Hematopoietic multipotent progenitor cell (in vitro differentiated cells): ENCODE results near the gene LMX1B. TPM values are rescaled to one million over a fixed set of nuclear protein-coding genes. Genes with fewer than 3 reads are reported as not detected.
"Not testable (repeated sequence)": the region's sequence is repeated elsewhere in the genome, so short reads cannot be mapped to it uniquely, and the experiment has no call there.

Experiments
- DNase-seq, 3 donors: peaks; one replicate each; pipeline ENCODE4 v3.0.0-alpha.2; 2011 to 2015; ENCODE audit warnings: low read depth in 2 of 3, low spot score in 2 of 3
- total RNA-seq: library from RNA; depleted of rRNA; stranded (reverse); fragments of >200 nt; gene quantifications from one replicate; pipeline ENCODE4 v1.2.3, GENCODE V29; 2012

LMX1B gene
- total RNA-seq, 1 donor = under 0.01 TPM

DNA sequence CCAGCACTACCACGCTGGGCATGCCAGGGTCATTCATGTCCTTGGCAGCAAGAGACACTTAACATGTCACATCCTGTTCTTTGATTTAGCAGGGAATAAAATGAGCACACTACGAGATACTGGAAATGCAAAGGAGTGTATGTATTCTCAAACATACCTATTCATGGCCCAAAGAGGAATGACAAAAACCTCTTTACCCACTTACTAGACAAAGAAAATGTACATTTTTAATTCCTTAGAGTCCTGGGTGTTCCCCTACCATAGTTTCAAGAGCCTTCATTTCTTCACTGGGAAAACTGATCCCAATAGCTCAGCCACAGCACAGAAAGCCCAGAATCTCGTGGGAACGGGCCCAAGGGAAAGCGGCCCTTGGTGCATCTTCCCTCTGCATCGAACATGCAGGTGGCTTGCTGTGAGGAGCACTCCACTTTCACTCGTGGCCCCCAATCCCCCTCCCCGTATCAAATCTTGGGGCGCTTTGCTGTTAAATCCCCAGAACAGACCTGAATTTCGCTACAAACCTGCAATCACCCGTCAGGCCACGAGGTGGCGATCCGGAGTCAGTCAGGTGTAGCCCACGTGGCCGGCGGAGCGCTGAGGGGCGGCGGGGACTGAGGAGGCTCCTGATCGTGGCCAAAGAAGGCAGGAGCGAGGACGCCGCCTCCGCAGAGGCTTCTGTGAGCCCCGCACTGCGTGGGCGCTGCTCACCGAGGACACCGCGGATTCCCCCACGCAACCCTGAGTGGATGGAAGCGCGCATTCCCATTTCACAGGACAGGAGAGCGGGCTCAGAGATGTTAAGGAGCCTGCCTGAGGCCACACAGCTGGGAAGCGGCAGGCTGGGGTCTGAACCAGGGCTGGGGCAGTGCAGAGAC lies 91.4 kb downstream of the LMX1B start:
- DNase-seq = peak; percentile 77 to 90 (median 78)

DNA sequence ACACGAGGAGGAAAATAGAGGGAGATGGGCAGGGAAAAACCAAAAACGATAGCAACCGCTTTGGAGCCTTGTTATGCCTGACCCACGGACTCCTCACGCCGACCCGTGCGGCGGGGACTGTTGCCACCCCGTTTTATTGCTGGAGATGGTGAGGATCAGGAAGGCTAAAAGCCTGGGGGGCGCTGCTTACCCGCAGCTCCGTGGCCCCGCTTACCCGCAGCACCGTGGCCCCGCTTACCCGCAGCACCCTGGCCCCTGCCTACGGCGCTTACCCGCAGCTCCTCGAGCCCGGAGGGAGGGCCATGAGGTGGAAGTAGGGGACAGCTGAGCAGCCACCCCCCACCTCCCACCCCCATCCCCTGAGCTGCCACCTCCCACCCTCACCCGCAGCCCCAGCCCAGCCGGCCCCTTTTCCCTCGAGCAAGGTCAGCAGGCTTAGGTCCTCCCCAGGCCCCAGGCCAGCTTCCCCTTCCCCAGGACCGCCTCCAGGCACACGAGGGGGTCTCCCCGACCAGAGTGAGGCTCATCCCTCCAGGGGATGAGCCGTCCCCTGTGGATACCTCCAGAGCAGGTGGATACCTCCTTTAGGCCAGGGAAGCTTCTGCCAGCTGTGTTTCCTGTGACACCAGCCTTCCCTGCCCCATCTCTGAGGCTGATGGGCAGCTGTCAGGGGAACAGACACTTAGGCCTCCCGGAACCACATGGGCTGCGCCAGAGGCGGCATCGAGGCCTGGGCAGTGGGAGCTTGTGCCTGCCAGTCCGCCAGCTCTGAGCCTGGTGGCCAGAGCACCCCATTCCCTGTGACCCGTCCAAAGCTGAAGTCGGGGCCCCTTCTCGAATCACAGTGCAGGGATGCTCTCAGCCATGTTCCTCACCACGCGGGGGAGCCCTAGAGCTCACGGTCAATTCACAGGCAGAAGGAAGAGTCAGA lies 92.3 kb downstream of the LMX1B start:
- peak in 2 of 3 donors; percentile 75 to 78 for DNase-seq

DNA sequence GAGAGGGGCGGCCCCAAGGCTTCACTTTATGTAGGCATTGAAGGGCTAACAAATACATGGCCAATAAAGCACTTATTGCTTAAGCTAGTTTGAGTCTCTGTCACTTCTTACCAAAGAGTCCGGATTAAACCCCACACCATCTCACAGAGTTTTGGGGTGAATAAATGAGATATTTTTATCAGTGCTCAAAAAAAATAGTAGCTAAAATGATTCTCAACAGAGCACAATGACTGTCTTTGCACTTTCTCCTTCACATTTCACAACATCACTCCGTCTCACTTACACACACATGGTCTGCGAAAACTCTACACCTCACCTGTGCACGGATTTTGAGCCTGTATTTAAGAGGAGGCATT lies 92.9 kb downstream of the LMX1B start:
- DNase-seq = no peak

DNA sequence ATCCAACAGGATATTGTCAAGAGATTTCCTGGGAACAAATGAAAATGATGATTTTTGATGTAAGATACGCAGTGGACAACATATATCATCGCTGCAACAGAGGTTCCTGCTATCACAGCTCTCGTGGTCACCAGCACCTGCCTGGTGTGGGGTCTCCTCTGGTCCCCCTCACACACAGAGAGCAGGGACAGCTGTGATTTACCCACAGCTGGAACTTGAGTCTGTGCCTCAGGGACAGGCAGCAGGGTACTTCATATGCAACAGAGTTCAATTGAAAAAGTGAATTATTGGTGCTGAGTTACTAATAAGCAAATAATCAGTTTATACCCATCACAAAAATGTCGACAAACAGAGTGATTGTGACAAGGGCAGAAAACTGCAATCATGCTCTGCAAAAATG lies 93.4 kb downstream of the LMX1B start:
- DNase-seq = no peak

GRCh38 chr9:126707712-126708111 lies 94.0 kb downstream of the LMX1B start:
- not testable (repeated sequence) for DNase-seq

DNA sequence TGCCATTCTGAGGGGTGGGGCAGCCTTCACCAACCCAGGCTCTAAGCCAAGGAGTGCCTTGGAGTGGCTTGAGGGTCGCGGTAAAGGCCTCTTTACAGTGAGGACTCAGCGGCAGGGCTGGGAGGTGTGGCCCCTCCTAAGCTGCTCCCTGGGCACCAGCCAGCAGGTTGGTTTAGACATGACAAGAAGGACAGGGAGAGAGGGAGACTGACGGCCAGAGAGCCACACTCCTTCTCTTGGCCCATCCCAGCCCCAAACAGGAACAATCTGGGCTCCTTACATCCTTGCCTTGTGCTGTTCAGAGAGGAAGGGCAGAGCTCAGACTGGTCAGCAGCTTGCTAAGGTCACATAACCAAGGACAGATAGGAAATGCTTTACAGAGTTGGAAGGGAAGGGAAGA lies 94.5 kb downstream of the LMX1B start:
- DNase-seq = no peak

DNA sequence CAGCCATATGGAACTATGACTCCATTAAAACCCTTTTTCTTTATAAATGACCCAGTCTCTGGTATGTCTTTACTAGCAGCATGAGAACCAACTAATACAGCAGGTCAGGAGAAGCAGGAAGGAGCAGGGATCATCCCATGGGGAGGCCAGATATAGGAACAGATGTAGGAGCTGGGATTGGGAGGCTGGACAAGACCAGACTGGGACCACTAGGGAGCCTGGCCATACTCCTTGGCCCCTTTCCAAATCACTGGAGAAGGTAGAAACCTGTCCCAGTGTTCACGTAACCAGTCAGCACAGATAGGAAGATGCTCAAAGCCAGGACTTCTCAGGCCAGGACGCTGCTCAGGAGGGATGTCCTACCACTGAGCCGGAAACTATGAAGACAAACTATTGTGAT lies 95.5 kb downstream of the LMX1B start:
- no peak for DNase-seq

- no peak for DNase-seq
These were observed 101.7 kb downstream of the LMX1B start for GRCh38 chr9:126715382-126715781.

DNA sequence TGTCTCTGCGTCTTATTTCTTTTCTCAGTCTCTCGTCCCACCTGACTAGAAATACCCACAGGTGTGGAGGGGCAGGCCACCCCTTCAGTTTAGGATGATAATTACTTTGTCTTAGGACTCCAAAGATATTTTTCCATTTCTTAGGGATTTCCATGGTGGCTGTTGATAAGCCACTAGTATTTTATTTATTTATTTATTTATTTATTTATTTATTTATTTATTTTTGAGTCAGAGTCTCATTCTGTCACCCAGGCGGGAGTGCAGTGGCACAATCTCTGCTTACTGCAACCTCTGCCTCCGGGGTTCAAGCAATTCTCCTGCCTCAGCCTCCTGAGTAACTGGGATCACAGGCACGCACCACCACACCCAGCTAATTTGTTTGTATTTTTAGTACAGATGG lies 103.7 kb downstream of the LMX1B start:
- DNase-seq = not testable (repeated sequence)

DNA sequence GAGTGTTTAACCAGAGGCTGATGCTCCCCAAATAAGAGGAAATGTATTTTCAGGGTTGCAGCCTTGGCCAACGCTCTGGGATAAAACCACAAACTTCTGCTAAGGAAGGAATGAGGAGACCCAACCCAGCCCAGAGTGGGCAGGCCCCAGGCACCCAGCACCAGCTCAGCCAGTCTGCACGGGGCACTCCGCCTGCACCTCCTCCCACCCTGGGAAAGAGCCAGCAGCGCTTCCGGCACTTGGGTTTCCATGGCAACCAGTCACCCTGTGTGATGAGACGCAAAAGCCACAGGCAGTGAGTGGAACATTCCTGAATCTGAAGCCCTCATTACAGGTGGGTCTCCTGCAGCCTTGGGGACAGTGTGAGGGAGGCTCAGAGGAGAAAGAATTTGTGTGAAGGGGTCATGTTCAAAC lies 105.9 kb downstream of the LMX1B start:
- peak; percentile 75 to 96 (median 92) for DNase-seq

- DNase-seq = no peak
These were observed 106.3 kb downstream of the LMX1B start for GRCh38 chr9:126720036-126720435.

DNA sequence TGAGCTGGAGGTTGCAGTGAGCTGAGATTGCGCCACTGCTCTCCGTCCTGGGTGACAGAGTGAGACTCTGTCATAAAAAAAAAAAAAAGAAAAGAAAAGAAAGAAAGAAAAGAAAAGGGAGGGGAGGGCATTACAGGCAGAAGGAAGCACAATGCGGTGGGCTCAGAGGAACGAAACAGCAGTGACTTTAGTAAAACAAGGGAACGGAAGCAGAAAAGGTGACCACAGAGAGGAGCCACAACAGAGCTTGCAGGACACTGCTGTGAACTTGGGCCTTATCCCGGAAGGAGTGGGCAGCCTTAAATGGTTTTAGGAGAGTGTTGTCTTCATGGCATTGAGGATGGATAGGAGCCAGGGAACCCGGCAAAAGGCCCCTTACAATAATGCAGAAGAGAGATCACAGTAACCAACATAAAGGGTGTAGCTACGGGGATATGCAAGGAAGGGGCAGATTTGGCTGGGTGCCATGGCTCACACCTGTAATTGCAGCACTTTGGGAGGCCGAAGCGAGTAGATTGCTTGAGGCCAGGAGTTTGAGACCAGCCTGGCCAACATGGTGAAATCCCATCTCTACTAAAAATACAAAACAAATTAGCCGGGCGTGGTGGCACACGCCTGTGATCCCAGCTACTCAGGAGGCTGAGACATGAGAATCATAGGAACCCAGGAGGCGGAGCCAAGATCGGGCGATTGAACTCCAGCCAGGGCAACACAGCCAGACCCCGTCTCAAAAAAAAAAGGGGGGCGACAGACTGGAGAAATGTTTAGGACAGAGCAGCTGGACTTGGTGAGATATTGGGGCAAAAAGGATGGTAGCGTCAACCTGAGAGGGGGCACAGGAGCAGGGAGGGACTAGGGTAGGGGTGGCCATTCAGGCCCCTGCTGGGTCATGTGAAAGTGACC lies 107.2 kb downstream of the LMX1B start:
- DNase-seq = no peak

GRCh38 chr9:126721564-126721981 lies 107.8 kb downstream of the LMX1B start:
- DNase-seq = no peak

- peak; percentile 74 to 88 (median 87) for DNase-seq
These were observed 108.7 kb downstream of the LMX1B start for GRCh38 chr9:126722252-126722921.

GRCh38 chr9:126722922-126723806 lies 109.4 kb downstream of the LMX1B start:
- DNase-seq = peak in 2 of 3 donors; percentile 63 to 64

GRCh38 chr9:126723807-126724172 lies 110.1 kb downstream of the LMX1B start:
- no peak for DNase-seq

DNA sequence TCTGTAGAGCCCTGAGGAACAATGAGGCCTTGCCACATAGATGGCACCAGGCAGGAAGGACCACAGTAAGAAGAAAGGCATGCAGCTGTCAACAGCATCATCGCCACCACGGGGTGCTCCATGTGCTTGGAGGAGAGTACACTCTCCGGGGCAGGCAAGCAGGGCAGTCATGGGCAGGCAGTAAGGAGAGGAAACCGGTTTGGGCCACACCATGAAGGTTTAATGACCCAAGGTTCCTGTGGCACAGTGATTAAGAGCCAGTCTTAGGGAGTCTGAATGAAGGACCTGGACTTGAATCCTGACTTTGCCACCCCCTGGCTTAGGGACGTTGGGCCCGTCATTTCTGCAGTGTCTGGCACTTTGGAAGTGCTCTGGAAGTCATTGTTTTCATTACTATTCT lies 110.5 kb downstream of the LMX1B start:
- no peak for DNase-seq

DNA sequence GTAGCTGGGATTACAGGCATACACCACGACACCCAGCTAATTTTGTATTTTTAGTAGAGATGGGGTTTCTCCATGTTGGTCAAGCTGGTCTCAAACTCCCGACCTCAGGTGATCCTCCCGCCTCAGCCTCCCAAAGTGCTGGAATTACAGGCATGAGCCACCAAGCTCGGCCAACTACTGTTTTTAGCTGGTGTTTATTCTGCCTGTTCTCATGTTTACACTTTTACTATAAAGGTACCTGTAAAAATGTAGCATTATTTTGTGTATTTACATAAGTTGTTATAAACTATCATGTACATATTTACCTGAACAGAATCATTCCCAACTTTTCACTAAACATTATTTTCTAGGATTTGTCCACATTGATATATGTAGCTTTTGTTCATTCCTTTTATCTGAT lies 111.8 kb downstream of the LMX1B start:
- DNase-seq = not testable (repeated sequence)

DNA sequence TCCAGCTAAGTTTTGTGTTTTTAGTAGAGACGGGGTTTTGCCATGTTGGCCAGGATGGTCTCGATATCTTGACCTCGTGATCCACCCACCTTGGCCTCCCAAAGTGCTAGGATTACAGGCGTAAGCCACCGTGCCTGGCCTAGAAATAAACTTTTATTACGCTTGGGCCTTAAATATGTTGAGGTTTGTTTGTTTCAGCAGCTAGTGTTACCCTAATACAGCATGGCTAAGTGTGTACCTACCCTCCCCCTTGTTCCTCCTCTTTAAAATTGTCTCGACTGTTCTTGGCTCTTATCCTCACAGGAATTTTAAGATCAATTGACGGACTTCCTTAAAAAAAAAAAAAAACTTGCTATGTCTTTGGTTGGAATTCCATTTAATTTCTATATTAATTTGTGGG lies 114.5 kb downstream of the LMX1B start:
- DNase-seq = not testable (repeated sequence)
